Stimulated activated CD4-positive, alpha-beta T cell treated with anti-CD3 and anti-CD28 coated beads, TNF-alpha, amount 100 ng/mL, for 4 hours (primary cell): ENCODE results near the gene FRMD4A.

Source experiments
- DNase-seq, 3 experiments: peaks; one replicate each; pipeline ENCODE4 v3.0.0-alpha.2; 2020; ENCODE audit warnings: low read depth in 3 of 3

The FRMD4A gene

GRCh38 chr10:13652860-13653259, 677.9 kb downstream of the FRMD4A start:
- DNase-seq, result no peak

GRCh38 chr10:13651969-13652720, 678.6 kb downstream of the FRMD4A start:
- no peak for DNase-seq

GRCh38 chr10:13650961-13651360, 679.8 kb downstream of the FRMD4A start:
- no peak for DNase-seq

GRCh38 chr10:13649844-13650520, 680.7 kb downstream of the FRMD4A start:
- no peak for DNase-seq

GRCh38 chr10:13648425-13648824, 682.3 kb downstream of the FRMD4A start:
- no peak for DNase-seq

- no peak for DNase-seq
These were observed 685.9 kb downstream of the FRMD4A start for GRCh38 chr10:13644866-13645265.

GRCh38 chr10:13643016-13643415, 687.7 kb downstream of the FRMD4A start:
- no peak for DNase-seq

GRCh38 chr10:13642293-13642692, 688.4 kb downstream of the FRMD4A start:
- DNase-seq, result no peak

GRCh38 chr10:13637894-13638293, 692.8 kb downstream of the FRMD4A start:
- no peak for DNase-seq

- DNase-seq, result no peak
These were observed 693.3 kb downstream of the FRMD4A start for GRCh38 chr10:13637303-13637856.

- DNase-seq, result no peak
These were observed 693.9 kb downstream of the FRMD4A start for GRCh38 chr10:13636776-13637175.

GRCh38 chr10:13634207-13634606, 696.5 kb downstream of the FRMD4A start:
- DNase-seq, result no peak

GRCh38 chr10:13633689-13634088, 697.0 kb downstream of the FRMD4A start:
- no peak for DNase-seq

- DNase-seq, result no peak
These were observed 697.8 kb downstream of the FRMD4A start for GRCh38 chr10:13632884-13633440.

GRCh38 chr10:13632440-13632839, 698.3 kb downstream of the FRMD4A start:
- no peak for DNase-seq

GRCh38 chr10:13631594-13631993, 699.1 kb downstream of the FRMD4A start:
- no peak for DNase-seq

- no peak for DNase-seq
These were observed 700.5 kb downstream of the FRMD4A start for GRCh38 chr10:13630231-13630630.

- no peak for DNase-seq
These were observed 701.6 kb downstream of the FRMD4A start for GRCh38 chr10:13629116-13629515.

- no peak for DNase-seq
These were observed 702.1 kb downstream of the FRMD4A start for GRCh38 chr10:13628661-13629060.

GRCh38 chr10:13627459-13628310, 703.0 kb downstream of the FRMD4A start:
- DNase-seq, result no peak

- no peak for DNase-seq
These were observed 706.1 kb downstream of the FRMD4A start for GRCh38 chr10:13624630-13625029.

- DNase-seq, result no peak
These were observed 708.8 kb downstream of the FRMD4A start for GRCh38 chr10:13621931-13622330.
